Liver (tissue), 3 donors: ENCODE measurements around the gene COX5B.

Experiments
- CTCF ChIP-seq: fragments of 150-350 bp; IDR thresholded peaks from 2 replicates; pipeline ENCODE4 v1.5.1; 2017; ENCODE audit warnings: improper control_type of control experiment, low read depth, low read length; ENCODE audit not compliant: missing input control
- MAX ChIP-seq: IDR thresholded peaks from 2 replicates; pipeline ENCODE4 v1.6.1; 2016; ENCODE audit warnings: antibody characterized with exemption
- TAF1 ChIP-seq: conservative IDR thresholded peaks from 2 replicates; pipeline ENCODE4 v1.6.1; 2016; ENCODE audit warnings: antibody characterized with exemption, mild to moderate bottlenecking
- donor health status: healthy.
- donor health status: healthy.

DNA sequence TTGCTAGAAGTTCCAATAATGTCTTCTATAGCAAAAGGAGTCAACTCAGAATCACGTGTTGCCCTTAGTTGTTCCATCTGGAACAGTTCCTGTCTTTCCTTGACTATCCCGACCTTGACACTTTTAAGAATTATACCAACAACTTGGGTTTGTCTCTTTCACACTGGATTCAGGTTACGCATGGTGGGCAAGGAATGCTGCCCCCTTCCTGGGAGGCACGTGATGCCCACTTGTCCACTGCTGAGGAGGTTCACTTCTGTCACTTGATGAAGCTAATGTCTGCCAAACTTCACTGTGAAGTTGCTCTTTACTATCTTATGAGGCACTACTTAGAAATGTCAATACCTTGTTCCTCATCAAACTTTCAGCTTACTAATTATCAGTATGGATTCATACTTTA is 5.3 kb downstream of the COX5B start:
- no peak for TF ChIP-seq TAF1
- no peak for TF ChIP-seq MAX
- no peak for TF ChIP-seq CTCF
